T-helper 22 cell (primary cell): ENCODE results near the gene CLK4.

Source experiments
- DNase-seq: peaks from one replicate; pipeline ENCODE4 v3.0.0-alpha.2; 2020; ENCODE audit warnings: low read depth

The CLK4 gene

DNA sequence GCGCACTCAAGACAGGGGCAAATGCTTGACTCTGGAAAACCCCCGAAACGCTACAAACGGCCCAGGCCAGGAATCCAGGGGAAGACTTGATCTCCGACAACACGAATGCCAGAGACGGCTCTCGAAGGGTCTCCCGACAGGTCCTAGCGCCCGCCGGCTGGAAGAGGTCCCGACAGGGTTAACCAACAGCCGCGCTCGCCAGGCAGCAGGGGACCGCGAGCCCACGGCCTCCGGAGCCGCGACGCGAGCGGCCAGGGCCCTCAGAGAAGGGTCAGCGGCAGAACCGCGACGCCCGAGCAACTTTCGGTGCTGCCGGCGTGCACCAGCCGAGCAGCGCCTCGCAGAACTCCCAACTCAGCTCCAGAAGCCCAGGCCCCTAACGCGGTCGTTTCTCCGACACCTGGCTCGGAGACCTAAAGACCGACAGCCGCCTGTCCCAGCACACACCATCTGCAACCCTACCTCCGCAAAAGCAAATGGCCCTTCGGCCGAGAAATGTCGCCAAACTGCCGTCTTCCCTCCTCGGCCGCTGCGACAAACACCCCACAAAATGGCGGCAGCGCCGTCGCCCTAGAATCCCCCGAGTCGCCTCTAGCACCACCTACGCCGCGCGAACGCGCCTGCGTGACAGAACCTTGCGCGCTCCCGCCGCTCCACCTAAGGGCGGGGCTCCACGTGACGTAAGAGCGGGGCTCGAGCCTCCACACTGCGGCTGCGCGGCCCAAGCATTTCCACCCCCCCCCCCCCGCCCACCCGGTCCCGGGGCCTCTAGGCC lies at the start of gene CLK4:
Gene CLK4, minus strand, starts transcription at position 567 of the 775 bp plus-strand sequence. CDS start 3,634 bp downstream, outside the sequence.
- DNase-seq: peak; percentile 90

GRCh38 chr5:178675922-178676321 lies 49.1 kb upstream of the CLK4 start:
- DNase-seq: no peak

DNA sequence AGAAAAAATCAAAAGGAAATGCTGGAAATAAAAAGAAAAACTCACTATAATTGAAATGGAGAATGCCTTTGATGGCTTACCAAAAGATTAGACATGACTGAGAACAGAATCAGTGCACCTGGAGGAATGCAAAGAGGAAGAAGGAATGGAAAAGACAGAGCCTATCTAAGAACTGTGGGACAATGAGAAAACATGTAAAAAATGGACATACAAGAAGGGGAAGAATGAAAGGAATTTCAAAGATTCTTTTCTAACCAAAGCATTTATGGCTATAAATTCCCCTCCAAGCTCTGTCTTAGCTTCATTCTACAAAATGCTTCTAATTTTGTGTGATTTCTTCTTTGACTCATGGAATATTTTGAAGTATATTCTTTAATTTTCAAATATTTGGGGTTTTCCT lies 47.5 kb upstream of the CLK4 start:
- DNase-seq: no peak

GRCh38 chr5:178673801-178674295 lies 47.0 kb upstream of the CLK4 start:
- no peak for DNase-seq

DNA sequence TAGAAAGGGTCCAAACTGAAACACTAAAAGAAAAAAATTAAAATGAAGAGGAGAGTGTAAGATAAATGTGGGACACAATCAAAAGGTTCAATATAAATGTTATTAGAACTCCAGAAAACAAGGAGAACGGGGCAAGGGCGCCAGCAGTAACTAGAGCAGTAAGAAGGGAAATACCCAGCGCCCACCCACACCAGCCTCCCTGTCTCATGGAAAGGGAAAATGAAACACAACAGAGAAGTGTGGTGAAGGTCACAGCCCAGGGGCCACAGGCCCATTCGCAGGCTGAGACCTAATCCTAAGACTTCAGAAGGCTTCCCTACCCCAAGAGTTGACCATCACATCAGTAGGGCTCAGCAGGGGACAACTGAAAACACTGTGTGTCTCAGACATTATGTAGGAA lies 45.8 kb upstream of the CLK4 start:
- no peak for DNase-seq

GRCh38 chr5:178671602-178672144 lies 44.8 kb upstream of the CLK4 start:
- DNase-seq: no peak

DNA sequence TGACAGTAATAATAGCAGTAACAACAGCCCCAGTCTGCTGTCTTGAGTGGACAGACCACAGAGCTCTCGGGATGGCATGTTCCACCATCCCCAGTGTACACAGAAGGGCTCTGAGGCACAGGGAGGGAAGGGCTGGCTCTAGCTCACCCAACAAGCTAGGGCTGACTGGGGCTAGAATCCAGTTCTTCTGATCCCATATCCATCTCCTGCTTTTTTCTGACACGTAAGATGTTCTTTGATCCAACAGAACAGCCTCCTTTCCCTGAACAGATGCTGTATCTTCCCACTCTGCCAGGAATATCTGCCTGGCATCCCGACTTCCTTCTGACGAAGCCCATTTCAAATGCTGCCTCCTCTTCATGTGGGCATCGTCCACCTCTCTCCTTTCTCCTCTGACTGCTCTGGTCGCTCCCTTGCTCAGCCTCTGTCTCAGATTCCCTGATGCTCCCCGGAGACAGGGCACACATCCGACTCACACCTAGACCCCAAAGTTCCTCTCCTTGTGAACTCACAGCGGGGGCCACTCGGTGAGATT lies 43.6 kb upstream of the CLK4 start:
- DNase-seq: no peak

DNA sequence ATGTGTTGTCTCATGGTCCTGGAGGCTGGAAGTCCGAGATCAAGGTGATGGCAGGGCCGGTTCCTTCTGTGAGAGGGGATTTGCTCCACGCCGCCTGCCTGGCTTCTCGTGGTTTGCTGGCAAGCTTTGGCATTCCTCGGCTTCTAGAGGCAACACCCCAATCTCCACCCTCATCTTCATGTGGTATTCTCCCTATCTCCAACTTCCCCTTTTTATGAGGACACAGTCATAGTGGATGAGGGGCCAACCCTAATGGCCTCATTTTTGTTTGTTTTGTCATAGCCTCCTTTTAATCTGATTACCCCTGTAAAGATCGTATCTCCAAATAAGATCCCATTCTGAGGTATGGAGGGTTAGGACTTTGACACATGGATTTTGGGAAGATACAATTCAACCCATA lies 41.7 kb upstream of the CLK4 start:
- no peak for DNase-seq

- DNase-seq: no peak
Measured at GRCh38 chr5:178667688-178668087, 40.8 kb upstream of the CLK4 start.

GRCh38 chr5:178667101-178667500 lies 40.3 kb upstream of the CLK4 start:
- no peak for DNase-seq

DNA sequence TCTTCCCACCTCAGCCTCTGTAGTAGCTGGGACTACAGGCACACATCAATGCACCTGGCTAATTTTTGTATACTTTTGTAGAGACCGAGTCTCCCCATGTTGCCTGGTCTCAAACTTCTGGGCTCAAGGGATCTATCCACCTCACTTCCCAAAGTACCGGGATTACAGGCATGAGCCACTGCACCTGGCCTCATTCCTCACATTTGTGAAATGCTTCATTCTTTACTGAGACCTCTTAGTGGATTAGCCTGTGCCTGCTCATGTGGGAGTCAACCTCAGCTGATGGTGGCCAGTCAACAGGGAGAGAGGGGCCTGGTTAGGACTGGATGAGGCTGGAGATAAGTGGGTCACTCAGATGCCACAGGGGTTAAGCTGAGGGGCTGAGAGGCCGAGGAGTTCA lies 37.3 kb upstream of the CLK4 start:
- no peak for DNase-seq

DNA sequence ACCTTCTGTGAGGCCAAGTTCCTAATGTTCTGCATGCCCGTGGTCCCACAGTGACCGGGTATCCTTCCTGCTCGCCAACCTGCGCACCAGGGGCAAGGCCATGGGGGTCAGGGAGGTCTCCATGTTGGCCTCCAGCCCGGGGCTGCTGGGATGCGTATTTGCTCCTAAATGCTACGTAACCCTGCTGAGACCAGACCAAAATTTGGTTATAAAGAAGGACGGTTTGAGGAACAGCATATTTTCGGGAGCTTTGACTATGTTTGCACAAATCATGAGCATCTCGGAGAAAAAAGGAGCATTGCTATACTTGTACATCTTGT lies 35.7 kb upstream of the CLK4 start:
- DNase-seq: no peak

- DNase-seq: no peak
Measured at GRCh38 chr5:178661836-178662540, 35.1 kb upstream of the CLK4 start.

GRCh38 chr5:178651046-178651810 lies 24.4 kb upstream of the CLK4 start:
- DNase-seq: no peak

DNA sequence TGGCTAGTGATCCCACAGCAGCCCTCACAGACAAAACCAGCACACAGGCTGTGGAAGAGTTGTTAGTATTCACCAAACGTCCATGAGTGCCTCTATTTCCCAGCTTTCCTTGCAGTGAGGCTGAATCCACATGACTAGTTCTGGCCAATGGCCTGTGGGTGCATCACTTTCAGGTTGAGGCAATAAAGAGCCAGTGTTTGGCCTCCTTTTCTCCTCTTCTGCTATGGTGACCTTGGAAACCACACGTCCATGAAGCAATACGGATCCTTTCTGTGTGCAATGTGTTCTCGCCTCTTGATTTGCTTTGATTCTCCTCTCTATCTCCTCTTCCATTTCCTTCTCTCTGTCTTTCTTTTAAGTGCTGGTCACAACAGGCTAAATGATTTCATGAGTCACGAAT lies 23.4 kb upstream of the CLK4 start:
- no peak for DNase-seq

DNA sequence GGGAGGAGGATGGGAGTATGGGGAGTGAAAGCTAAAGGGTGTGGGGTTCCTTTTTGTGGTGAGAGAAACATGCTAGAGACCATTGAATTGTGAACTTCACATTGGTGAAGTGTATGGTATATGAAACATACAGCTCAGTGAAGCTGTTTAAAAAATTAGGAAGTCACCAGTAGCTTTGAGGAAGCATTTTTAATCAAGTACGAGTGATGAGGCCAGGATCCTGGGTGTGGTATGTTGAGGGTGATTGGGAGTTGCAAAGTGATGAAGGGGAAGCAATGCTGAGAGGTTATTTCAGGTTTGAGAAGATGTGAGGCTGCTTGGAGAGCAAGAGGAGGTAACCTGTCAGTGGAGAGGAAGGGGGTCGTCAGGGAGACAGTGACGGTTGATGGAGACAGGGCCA lies 22.7 kb upstream of the CLK4 start:
- no peak for DNase-seq

- DNase-seq: no peak
Measured at GRCh38 chr5:178644826-178645545, 18.1 kb upstream of the CLK4 start.

DNA sequence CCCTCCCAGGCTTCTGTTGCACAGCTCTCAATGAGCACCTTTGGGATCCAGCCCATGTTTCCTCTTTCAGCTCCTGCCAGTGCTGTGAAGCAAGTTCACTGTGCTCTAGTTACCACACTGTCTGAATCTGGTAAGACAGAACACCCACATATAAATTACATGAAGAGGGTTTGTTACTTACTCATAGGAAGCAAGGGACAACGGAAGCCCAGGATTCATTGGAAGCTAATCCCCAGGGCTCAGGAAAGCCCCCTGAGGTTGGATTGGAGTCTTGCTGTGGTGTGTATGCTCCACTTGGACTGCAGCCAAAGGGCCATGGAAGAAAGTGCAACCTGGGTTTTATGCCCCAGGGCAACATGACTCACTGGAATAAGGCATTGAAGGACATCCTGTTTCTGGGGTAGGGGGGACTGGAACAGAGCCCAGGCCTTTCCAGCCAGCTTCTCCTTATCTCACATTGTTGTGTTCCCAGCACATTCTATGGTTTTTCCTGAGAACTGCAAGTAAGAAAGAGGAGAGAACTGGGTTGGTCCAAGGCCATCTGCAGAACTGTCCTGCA lies 15.6 kb upstream of the CLK4 start:
- DNase-seq: no peak

DNA sequence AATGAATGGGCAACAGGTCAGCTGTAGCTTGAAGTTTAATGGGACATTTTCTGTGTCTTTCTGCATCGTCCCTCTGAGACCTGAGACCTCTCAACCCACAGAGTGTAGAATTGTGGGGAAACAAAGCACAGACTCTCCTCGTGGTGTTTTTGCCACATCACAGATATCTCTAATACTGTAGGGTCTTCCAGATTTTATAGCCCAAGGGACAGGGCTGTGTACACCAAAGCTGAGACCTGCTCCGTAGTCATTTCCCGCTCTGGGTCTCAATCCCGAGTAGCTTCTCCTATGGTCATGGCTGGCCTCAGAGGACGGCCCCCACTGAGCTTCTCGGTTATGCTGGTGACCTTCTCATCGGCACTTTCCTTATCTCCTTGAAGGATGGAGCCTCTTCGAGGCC lies 14.9 kb upstream of the CLK4 start:
- DNase-seq: no peak

- no peak for DNase-seq
Measured at GRCh38 chr5:178640331-178641045, 13.6 kb upstream of the CLK4 start.
